ENCODE data around the gene FBXL14.

DNA sequence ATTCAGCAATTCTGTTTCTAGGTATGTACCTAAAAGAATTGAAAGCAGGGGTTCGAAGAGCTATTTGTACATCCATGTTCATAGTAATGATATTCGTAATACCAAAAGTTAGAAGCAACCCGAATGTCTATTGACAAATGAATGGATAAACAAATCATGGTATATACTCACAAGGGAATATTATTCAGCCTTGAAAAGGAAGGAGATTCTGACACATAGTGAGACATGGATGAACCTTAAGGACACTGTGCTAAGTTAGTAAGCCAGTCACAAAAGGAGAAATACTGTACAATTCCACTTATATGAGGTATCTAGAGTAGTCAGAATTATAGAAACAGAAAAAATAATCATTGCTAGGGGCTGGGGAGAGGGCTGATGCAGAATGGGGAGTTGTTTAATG lies 4.4 kb upstream of the FBXL14 start:
- TF ChIP-seq, protein P1, sequence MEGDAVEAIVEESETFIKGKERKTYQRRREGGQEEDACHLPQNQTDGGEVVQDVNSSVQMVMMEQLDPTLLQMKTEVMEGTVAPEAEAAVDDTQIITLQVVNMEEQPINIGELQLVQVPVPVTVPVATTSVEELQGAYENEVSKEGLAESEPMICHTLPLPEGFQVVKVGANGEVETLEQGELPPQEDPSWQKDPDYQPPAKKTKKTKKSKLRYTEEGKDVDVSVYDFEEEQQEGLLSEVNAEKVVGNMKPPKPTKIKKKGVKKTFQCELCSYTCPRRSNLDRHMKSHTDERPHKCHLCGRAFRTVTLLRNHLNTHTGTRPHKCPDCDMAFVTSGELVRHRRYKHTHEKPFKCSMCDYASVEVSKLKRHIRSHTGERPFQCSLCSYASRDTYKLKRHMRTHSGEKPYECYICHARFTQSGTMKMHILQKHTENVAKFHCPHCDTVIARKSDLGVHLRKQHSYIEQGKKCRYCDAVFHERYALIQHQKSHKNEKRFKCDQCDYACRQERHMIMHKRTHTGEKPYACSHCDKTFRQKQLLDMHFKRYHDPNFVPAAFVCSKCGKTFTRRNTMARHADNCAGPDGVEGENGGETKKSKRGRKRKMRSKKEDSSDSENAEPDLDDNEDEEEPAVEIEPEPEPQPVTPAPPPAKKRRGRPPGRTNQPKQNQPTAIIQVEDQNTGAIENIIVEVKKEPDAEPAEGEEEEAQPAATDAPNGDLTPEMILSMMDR (IDR thresholded peaks at IDR 0.05) = no peak
- TF ChIP-seq POLR2A (IDR thresholded peaks at IDR 0.05) = no peak

All from ovary (tissue), 3 donors.